ENCODE data around the gene MAGI2.

The MAGI2 gene

GRCh38 chr7:79312022-79312421 lies 141.4 kb downstream of the MAGI2 start:
- TF ChIP-seq CTCF (IDR thresholded peaks at IDR 0.05; ENCODE audit: borderline replicate concordance, control extremely low read depth, extremely low read depth, insufficient read depth, missing control alignments) = no peak
- DNase-seq (ENCODE audit: low spot score) = no peak

GRCh38 chr7:79308192-79308591 lies 145.3 kb downstream of the MAGI2 start:
- no peak for TF ChIP-seq CTCF (IDR thresholded peaks at IDR 0.05; ENCODE audit: borderline replicate concordance, control extremely low read depth, extremely low read depth, insufficient read depth, missing control alignments)
- in situ Hi-C loops (cut with MboI; ENCODE audit: low sequenced_read_pairs, unreplicated experiment) = no loop called here
- no peak for DNase-seq (ENCODE audit: low spot score)

More at GRCh38 chr7:79312022-79312421, 141.4 kb downstream of the MAGI2 start:
- in situ Hi-C loops (cut with MboI; ENCODE audit: low sequenced_read_pairs, unreplicated experiment) = no loop called here

DNA sequence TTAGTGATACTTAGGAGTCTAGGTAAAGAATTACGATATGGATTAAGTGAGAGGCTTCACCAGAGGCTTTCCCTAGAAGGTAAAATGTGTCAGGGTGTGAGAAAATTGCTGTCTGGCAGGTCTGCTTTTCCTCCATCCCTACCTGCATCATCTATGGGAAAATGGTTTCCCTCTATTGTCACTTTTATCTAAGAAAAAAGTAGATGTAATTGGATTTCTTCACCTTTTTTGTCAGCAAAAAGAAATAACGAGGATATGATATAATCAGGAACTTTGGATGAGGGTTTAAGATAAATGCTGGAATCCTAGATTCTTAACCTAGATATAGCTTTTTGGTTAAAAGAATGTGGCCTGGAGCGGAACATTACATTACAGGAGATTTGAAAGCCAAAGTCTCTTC lies 146.1 kb downstream of the MAGI2 start:
- DNase-seq (ENCODE audit: low spot score) = no peak
- TF ChIP-seq CTCF (IDR thresholded peaks at IDR 0.05; ENCODE audit: borderline replicate concordance, control extremely low read depth, extremely low read depth, insufficient read depth, missing control alignments) = no peak
- in situ Hi-C loops (cut with MboI; ENCODE audit: low sequenced_read_pairs, unreplicated experiment) = no loop called here

GRCh38 chr7:79304711-79305110 lies 148.8 kb downstream of the MAGI2 start:
- no peak for DNase-seq (ENCODE audit: low spot score)
- in situ Hi-C loops (cut with MboI; ENCODE audit: low sequenced_read_pairs, unreplicated experiment) = no loop called here
- no peak for TF ChIP-seq CTCF (IDR thresholded peaks at IDR 0.05; ENCODE audit: borderline replicate concordance, control extremely low read depth, extremely low read depth, insufficient read depth, missing control alignments)

GRCh38 chr7:79302293-79302692 lies 151.2 kb downstream of the MAGI2 start:
- no peak for TF ChIP-seq CTCF (IDR thresholded peaks at IDR 0.05; ENCODE audit: borderline replicate concordance, control extremely low read depth, extremely low read depth, insufficient read depth, missing control alignments)
- DNase-seq (ENCODE audit: low spot score) = no peak
- in situ Hi-C loops (cut with MboI; ENCODE audit: low sequenced_read_pairs, unreplicated experiment) = no loop called here

DNA sequence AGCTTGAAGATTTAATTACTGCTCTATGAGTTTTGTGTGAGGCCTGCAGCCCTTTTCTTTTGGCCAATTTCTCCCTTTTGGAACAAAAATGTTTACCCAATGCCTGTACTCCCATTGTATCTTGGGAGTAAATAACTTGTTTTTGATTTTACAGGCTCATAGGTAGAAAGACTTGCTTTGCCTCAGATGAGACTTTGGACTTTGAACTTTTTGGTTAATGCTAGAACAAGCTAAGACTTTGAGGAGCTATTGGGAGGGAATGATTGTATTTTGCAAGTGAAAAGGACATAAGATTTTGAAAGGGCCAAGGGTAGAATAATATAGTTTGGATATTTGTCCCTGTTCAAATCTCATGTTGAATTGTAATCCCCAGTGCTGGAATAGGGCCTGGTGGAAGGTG lies 152.0 kb downstream of the MAGI2 start:
- no peak for DNase-seq (ENCODE audit: low spot score)
- no peak for TF ChIP-seq CTCF (IDR thresholded peaks at IDR 0.05; ENCODE audit: borderline replicate concordance, control extremely low read depth, extremely low read depth, insufficient read depth, missing control alignments)
- in situ Hi-C loops (cut with MboI; ENCODE audit: low sequenced_read_pairs, unreplicated experiment) = no loop called here

GRCh38 chr7:79300573-79300972 lies 152.9 kb downstream of the MAGI2 start:
- in situ Hi-C loops (cut with MboI; ENCODE audit: low sequenced_read_pairs, unreplicated experiment) = no loop called here
- no peak for DNase-seq (ENCODE audit: low spot score)
- no peak for TF ChIP-seq CTCF (IDR thresholded peaks at IDR 0.05; ENCODE audit: borderline replicate concordance, control extremely low read depth, extremely low read depth, insufficient read depth, missing control alignments)

Measured in GM13976 (cell line).